C4-2B (cell line): Measurements from ENCODE around the gene RTL9.

Source experiments
- ZFX ChIP-seq: fragments of 450-650 bp; IDR thresholded peaks from 2 replicates; pipeline ENCODE4 v1.6.1; 2017
- TF ChIP-seq, protein P1 (sequence below): fragments of 450-650 bp; conservative IDR thresholded peaks from 2 replicates; pipeline ENCODE4 v1.5.1; 2017; ENCODE audit warnings: mild to moderate bottlenecking

- TF ChIP-seq, protein P1, sequence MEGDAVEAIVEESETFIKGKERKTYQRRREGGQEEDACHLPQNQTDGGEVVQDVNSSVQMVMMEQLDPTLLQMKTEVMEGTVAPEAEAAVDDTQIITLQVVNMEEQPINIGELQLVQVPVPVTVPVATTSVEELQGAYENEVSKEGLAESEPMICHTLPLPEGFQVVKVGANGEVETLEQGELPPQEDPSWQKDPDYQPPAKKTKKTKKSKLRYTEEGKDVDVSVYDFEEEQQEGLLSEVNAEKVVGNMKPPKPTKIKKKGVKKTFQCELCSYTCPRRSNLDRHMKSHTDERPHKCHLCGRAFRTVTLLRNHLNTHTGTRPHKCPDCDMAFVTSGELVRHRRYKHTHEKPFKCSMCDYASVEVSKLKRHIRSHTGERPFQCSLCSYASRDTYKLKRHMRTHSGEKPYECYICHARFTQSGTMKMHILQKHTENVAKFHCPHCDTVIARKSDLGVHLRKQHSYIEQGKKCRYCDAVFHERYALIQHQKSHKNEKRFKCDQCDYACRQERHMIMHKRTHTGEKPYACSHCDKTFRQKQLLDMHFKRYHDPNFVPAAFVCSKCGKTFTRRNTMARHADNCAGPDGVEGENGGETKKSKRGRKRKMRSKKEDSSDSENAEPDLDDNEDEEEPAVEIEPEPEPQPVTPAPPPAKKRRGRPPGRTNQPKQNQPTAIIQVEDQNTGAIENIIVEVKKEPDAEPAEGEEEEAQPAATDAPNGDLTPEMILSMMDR, result no peak
- no peak for TF ChIP-seq ZFX
These were observed 40.6 kb upstream of the RTL9 start, which contains the start of gene AMMECR1 for GRCh38 chrX:110317820-110318663.
